Naive thymus-derived CD4-positive, alpha-beta T cell (primary cell): ENCODE data around the gene MARCO. TPM values are rescaled to one million over a fixed set of nuclear protein-coding genes. Genes with fewer than 3 reads are reported as not detected.

Source experiments
- ATAC-seq: fragments of 150-1000 bp; cut with Tn5 transposase; 2 replicates; pipeline ENCODE4 v1.10.0; 2021; ENCODE audit warnings: mild to moderate bottlenecking, moderate library complexity
- CTCF ChIA-PET: fragments of 350-600 bp; sonication (Branson Sonifier 250); formaldehyde crosslinking; loops from one replicate; lab custom pipeline; 2021; ENCODE audit warnings: antibody characterized with exemption; lab: Charles Lee
- POLR2A ChIA-PET: fragments of 350-600 bp; sonication (Branson Sonifier 250); formaldehyde crosslinking; loops from one replicate; lab custom pipeline; 2021; ENCODE audit warnings: antibody characterized with exemption, inconsistent platforms; lab: Charles Lee
- DNase-seq, 9 donors: peaks; one replicate each; pipeline versions ENCODE4 v3.0.0 to v3.0.0-alpha.2; 2020 to 2022; ENCODE audit warnings: mixed read lengths in 1 of 9
- H3K27ac ChIP-seq: one replicate; pipeline ENCODE4 v1.7.0; 2013; ENCODE audit warnings: mild to moderate bottlenecking, low read depth, low read length, moderate library complexity
- H3K27me3 ChIP-seq, 2 donors: one replicate each; pipeline ENCODE4 v1.7.0; 2013; ENCODE audit warnings: low read length in 2 of 2, mild to moderate bottlenecking in 2 of 2, moderate library complexity in 2 of 2; ENCODE audit not compliant: control insufficient read depth in 2 of 2, insufficient read depth in 2 of 2
- H3K36me3 ChIP-seq, 3 experiments: 1 replicate in 2 of 3; 2 replicates in 1 of 3; pipeline ENCODE4 v1.7.0; 2013; ENCODE audit warnings: low read length in 3 of 3, mild to moderate bottlenecking in 3 of 3, moderate library complexity in 1 of 3; ENCODE audit not compliant: insufficient read depth in 3 of 3, control insufficient read depth in 2 of 3
- H3K4me1 ChIP-seq, 2 donors: one replicate each; pipeline ENCODE4 v1.7.0; 2013; ENCODE audit warnings: low read length in 2 of 2, mild to moderate bottlenecking in 2 of 2, moderate library complexity in 1 of 2; ENCODE audit not compliant: control insufficient read depth in 2 of 2, insufficient read depth in 2 of 2
- H3K4me3 ChIP-seq: 2 replicates; pipeline ENCODE4 v1.7.0; 2013; ENCODE audit warnings: mild to moderate bottlenecking, low read length
- H3K9me3 ChIP-seq, 3 experiments: 1 replicate in 2 of 3; 2 replicates in 1 of 3; pipeline ENCODE4 v1.7.0; 2013; ENCODE audit warnings: low read length in 3 of 3; ENCODE audit not compliant: control insufficient read depth in 2 of 3
- H3K27ac Mint-ChIP-seq, 9 donors: one replicate each; pipeline ENCODE4 v1.8.0; 2020 to 2022; ENCODE audit warnings: mixed read lengths in 9 of 9, mild to moderate bottlenecking in 8 of 9, moderate library complexity in 5 of 9, inconsistent platforms in 2 of 9
- H3K27me3 Mint-ChIP-seq, 5 donors: one replicate each; pipeline ENCODE4 v1.8.0; 2021 to 2022; ENCODE audit warnings: mixed read lengths in 5 of 5, mild to moderate bottlenecking in 1 of 5
- H3K36me3 Mint-ChIP-seq, 5 donors: one replicate each; pipeline ENCODE4 v1.8.0; 2020 to 2022; ENCODE audit warnings: mixed read lengths in 5 of 5, mild to moderate bottlenecking in 3 of 5, inconsistent platforms in 1 of 5
- H3K4me1 Mint-ChIP-seq, 7 donors: one replicate each; pipeline ENCODE4 v1.8.0; 2020 to 2022; ENCODE audit warnings: mixed read lengths in 7 of 7, mild to moderate bottlenecking in 3 of 7, inconsistent platforms in 1 of 7
- H3K4me3 Mint-ChIP-seq, 10 donors: one replicate each; pipeline ENCODE4 v1.8.0; 2020 to 2022; ENCODE audit warnings: mild to moderate bottlenecking in 10 of 10, mixed read lengths in 10 of 10, moderate library complexity in 6 of 10, inconsistent platforms in 2 of 10
- H3K9me3 Mint-ChIP-seq, 11 donors: one replicate each; pipeline ENCODE4 v1.8.0; 2020 to 2022; ENCODE audit warnings: mixed read lengths in 11 of 11, mild to moderate bottlenecking in 4 of 11, inconsistent platforms in 1 of 11, moderate library complexity in 1 of 11
- intact Hi-C, 2 donors: fragments of 100-400 bp; cut with micrococcal nuclease; formaldehyde crosslinking; loops; one replicate each; pipeline ENCODE4 v1.15.1; 2023
- polyA plus RNA-seq, 2 donors: library from polyadenylated mRNA; unstranded; fragments of 300-500 nt; fragmentation: Illumina TruSeq; gene quantifications; one replicate each; pipeline ENCODE4 v1.2.3, GENCODE V29; 2021
- total RNA-seq, 6 experiments: library from RNA in 5 of 6; stranded (reverse) in 5 of 6; gene quantifications; 1 replicate in 5 of 6; 2 replicates in 1 of 6; pipeline ENCODE4 v1.2.3 and lab custom pipeline; 2021 to 2026

The MARCO gene
- total RNA-seq: 1 to 10 TPM in 1 of 5 experiments, under 1 TPM in 1, not detected in 3; 0.48 to 2.6 TPM
- polyA plus RNA-seq: not detected
- not detected for total RNA-seq (lab: John Stamatoyannopoulos, UW)

DNA sequence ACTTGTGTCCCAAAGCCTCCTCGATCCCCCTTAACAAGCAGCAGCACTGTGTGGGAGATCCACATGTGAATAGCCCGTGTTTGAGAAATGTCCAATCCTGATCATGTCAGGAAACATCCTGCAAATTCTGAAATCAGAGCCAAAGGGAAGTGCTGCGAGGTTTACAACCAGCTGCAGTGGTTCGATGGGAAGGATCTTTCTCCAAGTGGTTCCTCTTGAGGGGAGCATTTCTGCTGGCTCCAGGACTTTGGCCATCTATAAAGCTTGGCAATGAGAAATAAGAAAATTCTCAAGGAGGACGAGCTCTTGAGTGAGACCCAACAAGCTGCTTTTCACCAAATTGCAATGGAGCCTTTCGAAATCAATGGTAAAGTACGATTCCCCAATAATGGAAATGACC is at the start of gene MARCO:
Gene MARCO (plus strand): TSS at position 164 of the 400 bp plus-strand sequence. CDS start 107 bp downstream, at position 271.
- Histone ChIP-seq H3K36me3 (no peaks in the 10 kb centered on the region), H3K27me3 (no peaks in the 10 kb centered on the region), H3K27ac (no peak within 1 kb of the TSS), H3K9me3 (no peaks in the 10 kb centered on the region), H3K4me3 (no peak within 1 kb of the TSS), H3K4me1 (no peaks in the 10 kb centered on the region)
- intact Hi-C loops: loop anchor here in 1 of 2 donors (5.0 kb wide), 1 partner anchor 40 kb away; no protein-coding TSS in a partner anchor
- H3K4me3 Mint-ChIP-seq: peak within 1 kb of the TSS in 3 of 10 donors; percentile 47 to 62 (median 56)
- H3K36me3 Mint-ChIP-seq: no peaks in the 10 kb centered on the region
- H3K4me1 Mint-ChIP-seq: peaks cover 0 to 17% (median 11%) of the 10 kb centered on the region in 7 donors
- POLR2A ChIA-PET: no interaction called here
- CTCF ChIA-PET: no interaction called here
- no peaks in the 10 kb centered on the region for H3K9me3 Mint-ChIP-seq
- H3K27me3 Mint-ChIP-seq: peaks cover 0 to 8% (median 3%) of the 10 kb centered on the region in 5 donors
- no peak for DNase-seq
- H3K27ac Mint-ChIP-seq: peak within 1 kb of the TSS in 4 of 9 donors; percentile 33 to 78 (median 51)
- no peak for ATAC-seq

GRCh38 chr2:118893100-118893499 is 48.9 kb upstream of the MARCO start:
- no peak for ATAC-seq
- Histone ChIP-seq H3K4me1 (no peaks in the 10 kb centered on the region), H3K9me3 (peaks cover 0 to 9% (median 0%) of the 10 kb centered on the region in 3 experiments), H3K4me3 (no peak overlapping the region), H3K27me3 (no peaks in the 10 kb centered on the region), H3K36me3 (no peaks in the 10 kb centered on the region), H3K27ac (no peak overlapping the region)
- Mint-ChIP-seq H3K27me3 (peaks cover 0 to 5% (median 0%) of the 10 kb centered on the region in 5 donors), H3K36me3 (peaks cover 0 to 12% (median 10%) of the 10 kb centered on the region in 5 donors), H3K27ac (no peak overlapping the region), H3K4me1 (no peaks in the 10 kb centered on the region), H3K9me3 (peaks cover 1 to 24% (median 15%) of the 10 kb centered on the region in 11 donors), H3K4me3 (no peak overlapping the region)
- CTCF ChIA-PET: no interaction called here
- intact Hi-C loops: loop anchor here in 1 of 2 donors (5.0 kb wide), 1 partner anchor 99 kb away; no protein-coding TSS in a partner anchor
- DNase-seq: no peak
- POLR2A ChIA-PET: no interaction called here

DNA sequence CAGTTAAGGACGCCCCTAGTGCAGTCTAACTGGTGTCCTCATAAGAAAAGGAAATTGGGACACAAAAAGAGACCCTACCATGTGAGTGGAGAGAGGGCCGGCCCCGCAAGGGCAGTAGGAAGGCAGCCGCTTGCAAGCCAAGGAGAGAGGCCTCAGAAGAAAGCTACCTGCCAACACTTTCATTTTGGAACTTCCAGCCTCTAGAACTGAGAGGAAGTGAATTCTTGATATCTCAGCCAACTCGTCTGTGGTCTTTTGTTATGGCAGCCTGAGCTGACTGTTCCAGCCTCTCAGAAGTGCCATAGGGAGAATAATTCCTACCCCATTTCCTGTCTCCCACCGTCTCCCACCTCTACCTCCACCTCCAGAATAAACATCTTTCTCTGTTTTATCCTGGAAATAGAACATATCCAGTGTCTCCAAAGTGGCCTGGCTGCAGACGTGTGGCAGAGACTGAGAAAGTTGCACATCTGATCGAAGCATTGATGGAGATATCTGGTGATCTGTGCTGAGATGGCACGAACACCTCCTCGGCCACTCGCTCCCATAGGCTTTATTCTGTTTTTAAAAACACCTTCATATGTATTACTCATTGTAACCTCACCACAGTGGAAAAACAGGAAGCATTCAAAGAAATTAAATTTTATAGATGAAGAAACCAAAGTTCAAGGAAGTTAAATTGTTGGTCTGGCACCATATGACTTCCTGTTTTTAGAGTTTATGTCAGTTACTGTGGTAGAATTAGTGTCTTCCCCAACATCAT is 39.5 kb upstream of the MARCO start:
- Histone ChIP-seq H3K9me3 (no peaks in the 10 kb centered on the region), H3K36me3 (no peaks in the 10 kb centered on the region), H3K27me3 (no peaks in the 10 kb centered on the region), H3K27ac (peak overlapping the region; percentile 0), H3K4me3 (peak overlapping the region; percentile 0), H3K4me1 (peaks cover 0 to 29% of the 10 kb centered on the region in 2 donors)
- Mint-ChIP-seq H3K36me3 (peaks cover 0 to 4% (median 3%) of the 10 kb centered on the region in 5 donors), H3K27ac (peak overlapping the region in 8 of 9 donors; percentile 59 to 95 (median 82)), H3K4me1 (peaks cover 6 to 39% (median 34%) of the 10 kb centered on the region in 7 donors), H3K9me3 (peaks cover 4 to 30% (median 8%) of the 10 kb centered on the region in 11 donors), H3K4me3 (peak overlapping the region in 9 of 10 donors; percentile 57 to 73 (median 68)), H3K27me3 (no peaks in the 10 kb centered on the region)
- POLR2A ChIA-PET: no interaction called here
- ATAC-seq (peak; percentile 78), DNase-seq (peak in 6 of 9 donors; percentile 5 to 24 (median 10))
- CTCF ChIA-PET: interaction anchor here (0.7 kb wide), 1 partner anchor 19 kb away, joined by 3 read pairs; no protein-coding TSS in a partner anchor
- intact Hi-C loops: loop anchor here in 1 of 2 donors (5.0 kb wide), 1 partner anchor 40 kb away; the partner anchor contains the start of gene MARCO

GRCh38 chr2:118903029-118903351 is 39.0 kb upstream of the MARCO start:
- DNase-seq (no peak), ATAC-seq (no peak)
- no peaks in the 10 kb centered on the region for H3K27me3 ChIP-seq
- CTCF ChIA-PET: no interaction called here
- H3K4me3 ChIP-seq: no peak overlapping the region
- Mint-ChIP-seq H3K27me3 (no peaks in the 10 kb centered on the region), H3K4me3 (peak overlapping the region in 9 of 10 donors; percentile 57 to 73 (median 68)), H3K36me3 (peaks cover 0 to 4% (median 3%) of the 10 kb centered on the region in 5 donors), H3K4me1 (peaks cover 6 to 39% (median 34%) of the 10 kb centered on the region in 7 donors), H3K9me3 (peaks cover 4 to 30% (median 9%) of the 10 kb centered on the region in 11 donors), H3K27ac (peak overlapping the region in 7 of 9 donors; percentile 60 to 95 (median 85))
- no peaks in the 10 kb centered on the region for H3K36me3 ChIP-seq
- peaks cover 0 to 29% of the 10 kb centered on the region in 2 donors for H3K4me1 ChIP-seq
- H3K27ac ChIP-seq: no peak overlapping the region
- H3K9me3 ChIP-seq: no peaks in the 10 kb centered on the region
- intact Hi-C loops: loop anchor here in 1 of 2 donors (5.0 kb wide), 1 partner anchor 39 kb away; the partner anchor contains the start of gene MARCO
- POLR2A ChIA-PET: no interaction called here

GRCh38 chr2:118903551-118904479 is 38.2 kb upstream of the MARCO start:
- H3K27ac Mint-ChIP-seq: peak overlapping the region in 7 of 9 donors; percentile 43 to 95 (median 85)
- Histone ChIP-seq H3K27me3 (no peaks in the 10 kb centered on the region), H3K9me3 (no peaks in the 10 kb centered on the region), H3K4me1 (peaks cover 0 to 29% of the 10 kb centered on the region in 2 donors), H3K27ac (no peak overlapping the region), H3K4me3 (no peak overlapping the region), H3K36me3 (no peaks in the 10 kb centered on the region)
- H3K9me3 Mint-ChIP-seq: peaks cover 4 to 30% (median 9%) of the 10 kb centered on the region in 11 donors
- peaks cover 0 to 4% (median 3%) of the 10 kb centered on the region in 5 donors for H3K36me3 Mint-ChIP-seq
- no peaks in the 10 kb centered on the region for H3K27me3 Mint-ChIP-seq
- peak overlapping the region in 4 of 10 donors; percentile 39 to 73 (median 72) for H3K4me3 Mint-ChIP-seq
- CTCF ChIA-PET: no interaction called here
- no peak for DNase-seq
- POLR2A ChIA-PET: interaction anchor here (0.8 kb wide), 1 partner anchor 9 kb away, joined by 3 read pairs; no protein-coding TSS in a partner anchor
- intact Hi-C loops: loop anchor here in 1 of 2 donors (5.0 kb wide), 1 partner anchor 38 kb away; the partner anchor contains the start of gene MARCO
- peaks cover 6 to 39% (median 34%) of the 10 kb centered on the region in 7 donors for H3K4me1 Mint-ChIP-seq
- ATAC-seq: no peak

- H3K27me3 Mint-ChIP-seq: no peaks in the 10 kb centered on the region
- ChIA-PET CTCF (no interaction called here), POLR2A (no interaction called here)
- ATAC-seq (no peak), DNase-seq (no peak)
- Histone ChIP-seq H3K4me3 (no peak overlapping the region), H3K27ac (no peak overlapping the region), H3K9me3 (no peaks in the 10 kb centered on the region), H3K27me3 (no peaks in the 10 kb centered on the region), H3K4me1 (peaks cover 0 to 29% of the 10 kb centered on the region in 2 donors), H3K36me3 (no peaks in the 10 kb centered on the region)
- H3K4me3 Mint-ChIP-seq: no peak overlapping the region
- H3K27ac Mint-ChIP-seq: peak overlapping the region in 3 of 9 donors; percentile 50 to 95 (median 60)
- intact Hi-C loops: no loop called here
- peaks cover 0 to 4% (median 3%) of the 10 kb centered on the region in 5 donors for H3K36me3 Mint-ChIP-seq
- peaks cover 6 to 39% (median 34%) of the 10 kb centered on the region in 7 donors for H3K4me1 Mint-ChIP-seq
- peaks cover 4 to 30% (median 9%) of the 10 kb centered on the region in 11 donors for H3K9me3 Mint-ChIP-seq
These were observed 36.8 kb upstream of the MARCO start for GRCh38 chr2:118905206-118905605.
